A549 (cell line): ENCODE results near the gene ZNF180. TPM values are rescaled to one million over a fixed set of nuclear protein-coding genes. Genes with fewer than 3 reads are reported as not detected.

ENCODE experiments used
- ATAC-seq, 2 experiments: fragments of 200-7000 bp in 1 of 2; fragments of >200 bp in 1 of 2; cut with Nextera tagmentation in 1 of 2; cut with Tn5 transposase in 1 of 2; 3 replicates each; pipeline versions ENCODE4 v1.8.0 to v1.9.1; 2018 to 2020; ENCODE audit warnings: mild to moderate bottlenecking in 1 of 2, moderate library complexity in 1 of 2
- CTCF ChIA-PET: fragments of 300-600 bp; sonication (Branson Sonifier 250); formaldehyde crosslinking; extraction: SDS; loops from one replicate; lab custom pipeline; 2021; ENCODE audit warnings: antibody characterized with exemption, inconsistent platforms; lab: Yijun Ruan, JAX
- POLR2A ChIA-PET: fragments of 350-600 bp; formaldehyde crosslinking; extraction: SDS; loops from one replicate; lab custom pipeline; 2021; ENCODE audit warnings: antibody characterized with exemption, inconsistent platforms; lab: Yijun Ruan, JAX
- DNase-seq, 2 experiments: peaks; one replicate each; pipeline versions ENCODE4 v3.0.0 to v3.0.0-alpha.2; 2011 to 2016; ENCODE audit warnings: low read depth in 1 of 2, low spot score in 1 of 2
- FAIRE-seq: peaks from 2 replicates; lab custom pipeline; 2011; peaks lifted over from hg19 to GRCh38; lab: Jason Lieb, UNC
- H3K27ac ChIP-seq, 2 experiments: fragments of >200 bp; sonication (Bioruptor Twin); formaldehyde crosslinking; 3 replicates each; pipeline ENCODE4 v1.5.1; 2016 to 2017
- H3K4me1 ChIP-seq: fragments of >200 bp; sonication (Bioruptor Twin); formaldehyde crosslinking; 3 replicates; pipeline ENCODE4 v1.6.1; 2016
- H3K4me2 ChIP-seq: fragments of >200 bp; sonication (Bioruptor Twin); formaldehyde crosslinking; 3 replicates; pipeline ENCODE4 v1.6.1; 2016
- H3K4me3 ChIP-seq: fragments of >200 bp; sonication (Bioruptor Twin); formaldehyde crosslinking; 3 replicates; pipeline ENCODE4 v1.5.1; 2016
- H3K9me3 ChIP-seq: fragments of >200 bp; sonication (Bioruptor Twin); formaldehyde crosslinking; 3 replicates; pipeline ENCODE4 v1.6.1; 2016
- BHLHE40 ChIP-seq: IDR thresholded peaks from 2 replicates; pipeline ENCODE4 v1.6.1; 2012; ENCODE audit warnings: low read depth, low read length, inconsistent platforms
- CBX2 ChIP-seq: fragments of 200-600 bp; sonication (generic); IDR thresholded peaks from 2 replicates; pipeline ENCODE4 v1.6.1; 2016; ENCODE audit warnings: low read depth, mild to moderate bottlenecking, borderline replicate concordance
- CHD4 ChIP-seq: fragments of 200-600 bp; sonication (generic); IDR thresholded peaks from 2 replicates; pipeline ENCODE4 v1.6.1; 2016; ENCODE audit warnings: antibody characterized with exemption, mild to moderate bottlenecking, borderline replicate concordance
- EHF ChIP-seq: fragments of 250-450 bp; sonication (Bioruptor Pico); IDR thresholded peaks from 2 replicates; pipeline ENCODE4 v1.5.0; 2020; ENCODE audit warnings: mild to moderate bottlenecking
- EP300 ChIP-seq, 2 experiments: fragments of >200 bp; sonication (Bioruptor Twin); formaldehyde crosslinking; IDR thresholded peaks; 2 replicates in 1 of 2; 3 replicates in 1 of 2; pipeline ENCODE4 v1.6.1; 2016 to 2017
- FOSB ChIP-seq: fragments of 250-450 bp; sonication (Bioruptor Pico); IDR thresholded peaks from 2 replicates; pipeline ENCODE4 v1.5.0; 2020; ENCODE audit warnings: mild to moderate bottlenecking, moderate library complexity
- FOSL2 ChIP-seq, 2 experiments: fragments of 450-650 bp in 1 of 2; fragments of >200 bp in 1 of 2; sonication (Bioruptor Twin) in 1 of 2; formaldehyde crosslinking; IDR thresholded peaks; 2 replicates each; pipeline versions ENCODE4 v1.5.0 to v1.6.1; 2016 to 2020; ENCODE audit warnings: mild to moderate bottlenecking in 1 of 2, moderate library complexity in 1 of 2
- HOXB5 ChIP-seq: fragments of 250-450 bp; sonication (Bioruptor Pico); IDR thresholded peaks from 2 replicates; pipeline ENCODE4 v1.5.0; 2020; ENCODE audit warnings: mild to moderate bottlenecking, moderate library complexity
- JUNB ChIP-seq: fragments of >200 bp; sonication (Bioruptor Twin); formaldehyde crosslinking; IDR thresholded peaks from 2 replicates; pipeline ENCODE4 v1.6.1; 2016
- MAFK ChIP-seq: fragments of 450-650 bp; IDR thresholded peaks from 2 replicates; pipeline ENCODE4 v1.6.1; 2014; ENCODE audit not compliant: partially characterized antibody
- MYC ChIP-seq: IDR thresholded peaks from 2 replicates; pipeline ENCODE4 v1.6.1; 2012; ENCODE audit warnings: mild to moderate bottlenecking, inconsistent platforms, low read length, improper control_type of control experiment, borderline replicate concordance
- NR3C1 ChIP-seq: fragments of >200 bp; sonication (Bioruptor Twin); formaldehyde crosslinking; IDR thresholded peaks from 3 replicates; pipeline ENCODE4 v1.6.1; 2017
- PHF8 ChIP-seq: fragments of 200-600 bp; sonication (generic); IDR thresholded peaks from 2 replicates; pipeline ENCODE4 v1.6.1; 2016; ENCODE audit warnings: low read depth, mild to moderate bottlenecking, antibody characterized with exemption, moderate library complexity, borderline replicate concordance
- RAD21 ChIP-seq, 2 experiments: fragments of >200 bp in 1 of 2; sonication (Bioruptor Twin) in 1 of 2; formaldehyde crosslinking in 1 of 2; IDR thresholded peaks in 1 of 2; conservative IDR thresholded peaks in 1 of 2; 2 replicates in 1 of 2; 3 replicates in 1 of 2; pipeline ENCODE4 v1.6.1; 2012 to 2018; ENCODE audit warnings: inconsistent platforms in 1 of 2
- RARB ChIP-seq: fragments of 250-450 bp; sonication (Bioruptor Pico); IDR thresholded peaks from 2 replicates; pipeline ENCODE4 v1.8.0; 2021; ENCODE audit warnings: mild to moderate bottlenecking, moderate library complexity
- RCOR1 ChIP-seq: fragments of 150-350 bp; IDR thresholded peaks from 2 replicates; pipeline ENCODE4 v1.6.1; 2014; ENCODE audit warnings: antibody characterized with exemption, low read length, low read depth
- SMC3 ChIP-seq: fragments of >200 bp; sonication (Bioruptor Twin); formaldehyde crosslinking; IDR thresholded peaks from 3 replicates; pipeline ENCODE4 v1.6.1; 2018; ENCODE audit warnings: inconsistent platforms
- TFCP2L1 ChIP-seq: fragments of 250-450 bp; sonication (Bioruptor Pico); IDR thresholded peaks from 2 replicates; pipeline ENCODE4 v1.5.0; 2021; ENCODE audit warnings: mild to moderate bottlenecking
- TP53 ChIP-seq: fragments of 250-450 bp; sonication (Bioruptor Pico); IDR thresholded peaks from 2 replicates; pipeline ENCODE4 v1.5.0; 2021; ENCODE audit warnings: mild to moderate bottlenecking, moderate library complexity
- ZC3H11A ChIP-seq: fragments of 450-650 bp; IDR thresholded peaks from 2 replicates; pipeline ENCODE4 v1.6.1; 2014; ENCODE audit warnings: antibody characterized with exemption, mild to moderate bottlenecking
- ZFP36 ChIP-seq: fragments of 450-650 bp; IDR thresholded peaks from 2 replicates; pipeline ENCODE4 v1.6.1; 2014; ENCODE audit warnings: borderline replicate concordance; ENCODE audit not compliant: partially characterized antibody
- WGBS: methylation state at CpG from one replicate; pipeline ENCODE4 v1.1.6; 2017; ENCODE audit errors: missing lambda C conversion rate; 5-methylcytosine and 5-hydroxymethylcytosine counted together
- polyA plus RNA-seq, 4 experiments: library from polyadenylated mRNA; depleted of rRNA in 3 of 4; stranded (reverse); fragments of >200 nt; fragmentation: RNase III in 1 of 4; extraction: RNeasy Plus Mini Kit Qiagen cat#74134 plus additional on column Dnase treatment in 1 of 4; gene quantifications; 2 replicates in 3 of 4; 3 replicates in 1 of 4; pipeline ENCODE4 v1.2.3, GENCODE V29; 2011 to 2017
- TF ChIP-seq, protein P1 (sequence below): fragments of >200 bp; sonication (Bioruptor Twin); formaldehyde crosslinking; IDR thresholded peaks from 2 replicates; pipeline ENCODE4 v1.6.1; 2016
- TF ChIP-seq, protein P2 (sequence below): fragments of 250-450 bp; sonication (Bioruptor Pico); IDR thresholded peaks from 2 replicates; pipeline ENCODE4 v1.5.0; 2020; ENCODE audit warnings: low read depth, mild to moderate bottlenecking, moderate library complexity
- TF ChIP-seq, protein P3 (sequence below): fragments of >200 bp; sonication (Bioruptor Twin); formaldehyde crosslinking; IDR thresholded peaks from 3 replicates; pipeline ENCODE4 v1.6.1; 2016
- TF ChIP-seq, protein P4 (sequence below): IDR thresholded peaks from 2 replicates; pipeline ENCODE4 v1.6.1; 2012
- TF ChIP-seq, protein P5 (sequence below): fragments of 200-600 bp; sonication (generic); IDR thresholded peaks from 2 replicates; pipeline ENCODE4 v1.6.1; 2016; ENCODE audit warnings: antibody characterized with exemption, mild to moderate bottlenecking, moderate library complexity
- TF ChIP-seq, protein P6 (sequence below): fragments of 150-350 bp; IDR thresholded peaks from 2 replicates; pipeline ENCODE4 v1.6.1; 2014; ENCODE audit warnings: low read depth, mild to moderate bottlenecking, low read length

ZNF180 gene
- polyA plus RNA-seq, 2 of the 4 experiments (the other 2 are of a cell fraction), result 4.1 to 8.1 TPM

DNA sequence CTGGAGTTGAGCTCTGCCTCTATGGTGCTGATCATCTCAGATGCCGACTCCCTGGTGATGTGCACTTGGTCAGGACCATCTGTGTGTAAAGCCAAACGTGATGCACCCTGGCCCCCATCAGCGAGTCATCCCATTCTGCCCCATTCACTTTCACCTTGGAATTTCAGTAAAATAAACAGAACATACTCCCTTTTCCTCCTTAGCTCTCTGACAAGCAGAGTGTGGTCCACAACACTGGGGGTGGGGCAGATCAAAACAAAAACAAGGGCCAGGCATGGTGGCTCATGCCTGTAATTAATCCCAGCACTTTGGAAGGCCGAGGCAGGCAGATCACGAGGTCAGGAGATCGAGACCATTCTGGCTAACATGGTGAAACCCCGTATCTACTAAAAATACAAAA, 16.8 kb upstream of the ZNF180 start:
- 40% methylated on average over 7 of the region's 7 CpGs for WGBS
- H3K4me3 ChIP-seq, result no peak overlapping the region
- no peak overlapping the region for H3K27ac ChIP-seq
- FAIRE-seq (no peak), DNase-seq (no peak), ATAC-seq (no peak)
- no peaks in the 10 kb centered on the region for H3K4me1 ChIP-seq
- no peak overlapping the region for H3K4me2 ChIP-seq
- ChIA-PET POLR2A (no interaction called here), CTCF (interaction anchor here (1.0 to 2.0 kb wide), 4 partner anchors 9 to 38 kb away, joined by 3 to 8 read pairs (median 4); no protein-coding TSS in a partner anchor)
- TF ChIP-seq EP300 (IDR thresholded peaks at IDR 0.05), result no peak
- TF ChIP-seq, protein P1, sequence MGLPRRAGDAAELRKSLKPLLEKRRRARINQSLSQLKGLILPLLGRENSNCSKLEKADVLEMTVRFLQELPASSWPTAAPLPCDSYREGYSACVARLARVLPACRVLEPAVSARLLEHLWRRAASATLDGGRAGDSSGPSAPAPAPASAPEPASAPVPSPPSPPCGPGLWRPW, result no peak
- no peak for TF ChIP-seq RCOR1
- TF ChIP-seq FOSL2 (IDR thresholded peaks at IDR 0.05), result no peak
- no peak for TF ChIP-seq FOSL2 (CRISPR knock-in tag; IDR thresholded peaks at IDR 0.05)
- TF ChIP-seq PHF8, result no peak
- TF ChIP-seq HOXB5, result no peak
- TF ChIP-seq CHD4, result no peak
- TF ChIP-seq, protein P2, sequence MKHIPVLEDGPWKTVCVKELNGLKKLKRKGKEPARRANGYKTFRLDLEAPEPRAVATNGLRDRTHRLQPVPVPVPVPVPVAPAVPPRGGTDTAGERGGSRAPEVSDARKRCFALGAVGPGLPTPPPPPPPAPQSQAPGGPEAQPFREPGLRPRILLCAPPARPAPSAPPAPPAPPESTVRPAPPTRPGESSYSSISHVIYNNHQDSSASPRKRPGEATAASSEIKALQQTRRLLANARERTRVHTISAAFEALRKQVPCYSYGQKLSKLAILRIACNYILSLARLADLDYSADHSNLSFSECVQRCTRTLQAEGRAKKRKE, result no peak
- TF ChIP-seq ZC3H11A, result no peak
- no peak for TF ChIP-seq JUNB
- no peak for TF ChIP-seq EHF (CRISPR knock-in tag)
- TF ChIP-seq, protein P3, sequence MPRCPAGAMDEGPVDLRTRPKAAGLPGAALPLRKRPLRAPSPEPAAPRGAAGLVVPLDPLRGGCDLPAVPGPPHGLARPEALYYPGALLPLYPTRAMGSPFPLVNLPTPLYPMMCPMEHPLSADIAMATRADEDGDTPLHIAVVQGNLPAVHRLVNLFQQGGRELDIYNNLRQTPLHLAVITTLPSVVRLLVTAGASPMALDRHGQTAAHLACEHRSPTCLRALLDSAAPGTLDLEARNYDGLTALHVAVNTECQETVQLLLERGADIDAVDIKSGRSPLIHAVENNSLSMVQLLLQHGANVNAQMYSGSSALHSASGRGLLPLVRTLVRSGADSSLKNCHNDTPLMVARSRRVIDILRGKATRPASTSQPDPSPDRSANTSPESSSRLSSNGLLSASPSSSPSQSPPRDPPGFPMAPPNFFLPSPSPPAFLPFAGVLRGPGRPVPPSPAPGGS, result no peak
- no peak for TF ChIP-seq FOSB (CRISPR knock-in tag)
- no peak for TF ChIP-seq NR3C1
- no peak for TF ChIP-seq MYC
- no peak for TF ChIP-seq TP53 (CRISPR knock-in tag)
- no peak for TF ChIP-seq CBX2
- no peak for TF ChIP-seq RAD21 (conservative IDR thresholded peaks at IDR 0.05 in 1 of 2, IDR thresholded peaks at IDR 0.05 in 1 of 2)
- peaks cover 27% of the 10 kb centered on the region; the same call in 2 of the 3 replicates for H3K9me3 ChIP-seq

DNA sequence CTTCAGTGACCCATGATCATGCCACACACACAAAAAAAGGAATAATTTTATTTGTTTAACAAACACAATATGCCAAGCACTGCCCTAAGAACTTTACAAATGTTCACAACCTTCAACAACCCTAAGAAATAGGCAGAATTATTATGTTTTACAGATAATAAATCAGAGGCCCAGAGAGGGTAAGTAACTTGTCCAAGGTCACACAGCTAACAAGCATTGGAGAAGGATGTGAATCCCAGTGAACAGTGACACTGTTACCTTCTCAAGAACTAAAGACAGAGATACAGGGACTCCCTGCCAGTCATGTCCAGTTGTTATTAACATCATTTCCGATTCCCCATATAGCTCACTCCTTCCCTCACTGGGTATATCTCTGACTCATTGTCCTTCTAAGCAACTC, 15.6 kb upstream of the ZNF180 start:
- H3K27ac ChIP-seq, result no peak overlapping the region
- FAIRE-seq (no peak), DNase-seq (no peak), ATAC-seq (no peak)
- no peak overlapping the region for H3K4me2 ChIP-seq
- no peaks in the 10 kb centered on the region for H3K4me1 ChIP-seq
- 52% methylated on average over 1 of the region's 1 CpG for WGBS
- CTCF ChIA-PET, result interaction anchor here (1.0 to 2.0 kb wide), 4 partner anchors 9 to 492 kb away, joined by 3 to 8 read pairs (median 5); no protein-coding TSS in a partner anchor
- no peak overlapping the region for H3K4me3 ChIP-seq
- POLR2A ChIA-PET, result no interaction called here
- peaks cover 27% of the 10 kb centered on the region; the same call in 2 of the 3 replicates for H3K9me3 ChIP-seq
- TF ChIP-seq ZFP36, result no peak
- TF ChIP-seq, protein P3, result no peak
- TF ChIP-seq MAFK, result no peak
- TF ChIP-seq, protein P4, sequence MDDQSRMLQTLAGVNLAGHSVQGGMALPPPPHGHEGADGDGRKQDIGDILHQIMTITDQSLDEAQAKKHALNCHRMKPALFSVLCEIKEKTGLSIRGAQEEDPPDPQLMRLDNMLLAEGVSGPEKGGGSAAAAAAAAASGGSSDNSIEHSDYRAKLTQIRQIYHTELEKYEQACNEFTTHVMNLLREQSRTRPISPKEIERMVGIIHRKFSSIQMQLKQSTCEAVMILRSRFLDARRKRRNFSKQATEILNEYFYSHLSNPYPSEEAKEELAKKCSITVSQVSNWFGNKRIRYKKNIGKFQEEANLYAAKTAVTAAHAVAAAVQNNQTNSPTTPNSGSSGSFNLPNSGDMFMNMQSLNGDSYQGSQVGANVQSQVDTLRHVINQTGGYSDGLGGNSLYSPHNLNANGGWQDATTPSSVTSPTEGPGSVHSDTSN, result no peak
- TF ChIP-seq, protein P5, sequence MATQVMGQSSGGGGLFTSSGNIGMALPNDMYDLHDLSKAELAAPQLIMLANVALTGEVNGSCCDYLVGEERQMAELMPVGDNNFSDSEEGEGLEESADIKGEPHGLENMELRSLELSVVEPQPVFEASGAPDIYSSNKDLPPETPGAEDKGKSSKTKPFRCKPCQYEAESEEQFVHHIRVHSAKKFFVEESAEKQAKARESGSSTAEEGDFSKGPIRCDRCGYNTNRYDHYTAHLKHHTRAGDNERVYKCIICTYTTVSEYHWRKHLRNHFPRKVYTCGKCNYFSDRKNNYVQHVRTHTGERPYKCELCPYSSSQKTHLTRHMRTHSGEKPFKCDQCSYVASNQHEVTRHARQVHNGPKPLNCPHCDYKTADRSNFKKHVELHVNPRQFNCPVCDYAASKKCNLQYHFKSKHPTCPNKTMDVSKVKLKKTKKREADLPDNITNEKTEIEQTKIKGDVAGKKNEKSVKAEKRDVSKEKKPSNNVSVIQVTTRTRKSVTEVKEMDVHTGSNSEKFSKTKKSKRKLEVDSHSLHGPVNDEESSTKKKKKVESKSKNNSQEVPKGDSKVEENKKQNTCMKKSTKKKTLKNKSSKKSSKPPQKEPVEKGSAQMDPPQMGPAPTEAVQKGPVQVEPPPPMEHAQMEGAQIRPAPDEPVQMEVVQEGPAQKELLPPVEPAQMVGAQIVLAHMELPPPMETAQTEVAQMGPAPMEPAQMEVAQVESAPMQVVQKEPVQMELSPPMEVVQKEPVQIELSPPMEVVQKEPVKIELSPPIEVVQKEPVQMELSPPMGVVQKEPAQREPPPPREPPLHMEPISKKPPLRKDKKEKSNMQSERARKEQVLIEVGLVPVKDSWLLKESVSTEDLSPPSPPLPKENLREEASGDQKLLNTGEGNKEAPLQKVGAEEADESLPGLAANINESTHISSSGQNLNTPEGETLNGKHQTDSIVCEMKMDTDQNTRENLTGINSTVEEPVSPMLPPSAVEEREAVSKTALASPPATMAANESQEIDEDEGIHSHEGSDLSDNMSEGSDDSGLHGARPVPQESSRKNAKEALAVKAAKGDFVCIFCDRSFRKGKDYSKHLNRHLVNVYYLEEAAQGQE, result no peak
- TF ChIP-seq EHF (CRISPR knock-in tag), result no peak
- TF ChIP-seq, protein P6, sequence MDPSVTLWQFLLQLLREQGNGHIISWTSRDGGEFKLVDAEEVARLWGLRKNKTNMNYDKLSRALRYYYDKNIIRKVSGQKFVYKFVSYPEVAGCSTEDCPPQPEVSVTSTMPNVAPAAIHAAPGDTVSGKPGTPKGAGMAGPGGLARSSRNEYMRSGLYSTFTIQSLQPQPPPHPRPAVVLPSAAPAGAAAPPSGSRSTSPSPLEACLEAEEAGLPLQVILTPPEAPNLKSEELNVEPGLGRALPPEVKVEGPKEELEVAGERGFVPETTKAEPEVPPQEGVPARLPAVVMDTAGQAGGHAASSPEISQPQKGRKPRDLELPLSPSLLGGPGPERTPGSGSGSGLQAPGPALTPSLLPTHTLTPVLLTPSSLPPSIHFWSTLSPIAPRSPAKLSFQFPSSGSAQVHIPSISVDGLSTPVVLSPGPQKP, result no peak
- TF ChIP-seq BHLHE40, result no peak
- TF ChIP-seq SMC3, result no peak
- no peak for TF ChIP-seq RAD21 (conservative IDR thresholded peaks at IDR 0.05 in 1 of 2, IDR thresholded peaks at IDR 0.05 in 1 of 2)
- TF ChIP-seq, protein P2, result no peak
- TF ChIP-seq CHD4, result no peak
- TF ChIP-seq ZC3H11A, result no peak
- TF ChIP-seq TFCP2L1 (CRISPR knock-in tag), result no peak
- TF ChIP-seq RARB (CRISPR knock-in tag), result no peak
